SK-N-SH (cell line): ENCODE measurements around the gene FBXL15. TPM values are rescaled to one million over a fixed set of nuclear protein-coding genes. Genes with fewer than 3 reads are reported as not detected.

ENCODE experiments used
- CTCF ChIA-PET: fragments of 300-600, 350-600 bp; formaldehyde crosslinking; extraction: SDS; loops from one replicate; lab custom pipeline; 2021; lab: Yijun Ruan, JAX
- POLR2A ChIA-PET: fragments of 350-600 bp; sonication (Branson Sonifier 250); formaldehyde crosslinking; extraction: SDS; loops from one replicate; lab custom pipeline; 2020; ENCODE audit warnings: antibody characterized with exemption, inconsistent platforms; lab: Yijun Ruan, JAX
- DNase-seq: peaks from one replicate; pipeline ENCODE4 v3.0.0; 2012
- H2AFZ ChIP-seq: fragments of 200-600 bp; sonication (generic); 2 replicates; pipeline ENCODE4 v1.8.1; 2016; ENCODE audit warnings: antibody characterized with exemption, mild to moderate bottlenecking, low read depth
- H3F3A ChIP-seq: fragments of 200-600 bp; sonication (generic); replicated peaks from 2 replicates; pipeline ENCODE3; 2016; ENCODE audit warnings: antibody characterized with exemption, mild to moderate bottlenecking; ENCODE audit not compliant: insufficient read depth
- H3K27ac ChIP-seq, 2 experiments: fragments of 200-500 bp in 1 of 2; fragments of 200-600 bp in 1 of 2; sonication (Bioruptor generic) in 1 of 2; sonication (generic), shearing (Covaris generic) in 1 of 2; 2 replicates each; pipeline versions ENCODE4 v1.5.1 to v1.6.1; 2014 to 2016; ENCODE audit warnings: low read depth in 2 of 2, inconsistent platforms in 1 of 2, low read length in 1 of 2, mild to moderate bottlenecking in 1 of 2, mixed read lengths in 1 of 2
- H3K27me3 ChIP-seq: fragments of 200-600 bp; sonication (generic), shearing (Covaris generic); 2 replicates; pipeline ENCODE4 v1.6.1; 2016; ENCODE audit warnings: mixed run types; ENCODE audit not compliant: insufficient read depth
- H3K36me3 ChIP-seq, 2 experiments: fragments of 200-500 bp in 1 of 2; fragments of 200-600 bp in 1 of 2; sonication (Bioruptor generic) in 1 of 2; sonication (generic) in 1 of 2; replicated peaks in 1 of 2; 2 replicates each; pipeline versions ENCODE3 to v1.5.1; 2014 to 2016; ENCODE audit warnings: low read length in 1 of 2, mild to moderate bottlenecking in 1 of 2; ENCODE audit not compliant: insufficient read depth in 2 of 2, control insufficient read depth in 1 of 2
- H3K4me1 ChIP-seq, 2 experiments: fragments of 200-500 bp in 1 of 2; fragments of 200-600 bp in 1 of 2; sonication (Bioruptor generic) in 1 of 2; sonication (generic), shearing (Covaris generic) in 1 of 2; 2 replicates each; pipeline versions ENCODE4 v1.5.1 to v1.6.1; 2014 to 2016; ENCODE audit warnings: low read depth in 1 of 2, low read length in 1 of 2, mixed run types in 1 of 2; ENCODE audit not compliant: insufficient read depth in 2 of 2, control insufficient read depth in 1 of 2
- H3K4me2 ChIP-seq: fragments of 200-600 bp; sonication (generic), shearing (Covaris generic); 2 replicates; pipeline ENCODE4 v1.6.1; 2017; ENCODE audit warnings: mixed run types
- H3K4me3 ChIP-seq, 2 experiments: fragments of 200-500 bp in 1 of 2; fragments of 200-600 bp in 1 of 2; sonication (Bioruptor generic) in 1 of 2; sonication (generic), shearing (Covaris generic) in 1 of 2; 2 replicates each; pipeline versions ENCODE4 v1.5.1 to v1.8.1; 2014 to 2016; ENCODE audit warnings: low read depth in 2 of 2, inconsistent platforms in 1 of 2, low read length in 1 of 2, mild to moderate bottlenecking in 1 of 2, mixed read lengths in 1 of 2, moderate library complexity in 1 of 2
- H3K79me2 ChIP-seq: fragments of 200-600 bp; sonication (generic); 2 replicates; pipeline ENCODE4 v1.8.1; 2017; ENCODE audit warnings: mild to moderate bottlenecking; ENCODE audit not compliant: insufficient read depth
- H3K9ac ChIP-seq: fragments of 200-600 bp; sonication (generic); 2 replicates; pipeline ENCODE4 v1.6.1; 2017; ENCODE audit warnings: mixed run types
- H3K9me2 ChIP-seq: fragments of 200-600 bp; sonication (generic); 2 replicates; pipeline ENCODE4 v1.6.1; 2017; ENCODE audit warnings: mixed run types
- H3K9me3 ChIP-seq: fragments of 200-600 bp; sonication (generic); 2 replicates; pipeline ENCODE4 v1.6.1; 2017; ENCODE audit warnings: mixed run types, mild to moderate bottlenecking, moderate library complexity
- H4K20me1 ChIP-seq: fragments of 200-600 bp; sonication (generic); 2 replicates; pipeline ENCODE4 v1.6.1; 2017; ENCODE audit warnings: mild to moderate bottlenecking, mixed run types; ENCODE audit not compliant: insufficient read depth
- ELF1 ChIP-seq: IDR thresholded peaks from 2 replicates; pipeline ENCODE4 v1.4.0; 2012
- GATA2 ChIP-seq: sonication (generic); formaldehyde crosslinking; IDR thresholded peaks from 2 replicates; pipeline ENCODE4 v1.5.0; 2020; ENCODE audit warnings: mild to moderate bottlenecking, missing genetic modification reagents
- MXI1 ChIP-seq: IDR thresholded peaks from 2 replicates; pipeline ENCODE4 v1.6.1; 2012; ENCODE audit warnings: mild to moderate bottlenecking, low read depth, low read length, improper control_type of control experiment
- NRF1 ChIP-seq: IDR thresholded peaks from 2 replicates; pipeline ENCODE4 v1.6.1; 2012; ENCODE audit warnings: low read depth, mild to moderate bottlenecking, low read length
- SIN3A ChIP-seq: IDR thresholded peaks from 2 replicates; pipeline ENCODE4 v1.6.1; 2012; ENCODE audit warnings: low read depth, mild to moderate bottlenecking, low read length, moderate library complexity, borderline replicate concordance
- WGBS: methylation state at CpG from one replicate; pipeline ENCODE4 v1.1.6; 2017; ENCODE audit warnings: low lambda C conversion rate; 5-methylcytosine and 5-hydroxymethylcytosine counted together
- polyA plus RNA-seq, 3 experiments: library from polyadenylated mRNA; depleted of rRNA; stranded (reverse); fragments of >200 nt; gene quantifications; 2 replicates each; pipeline ENCODE4 v1.2.3, GENCODE V29; 2012
- TF ChIP-seq, protein P1 (sequence below): IDR thresholded peaks from 2 replicates; pipeline ENCODE4 v1.6.1; 2012; ENCODE audit warnings: mild to moderate bottlenecking, low read depth, low read length, moderate library complexity

FBXL15 gene
- polyA plus RNA-seq, 1 of the 3 experiments (the other 2 are of a cell fraction), result 17.2 TPM

DNA sequence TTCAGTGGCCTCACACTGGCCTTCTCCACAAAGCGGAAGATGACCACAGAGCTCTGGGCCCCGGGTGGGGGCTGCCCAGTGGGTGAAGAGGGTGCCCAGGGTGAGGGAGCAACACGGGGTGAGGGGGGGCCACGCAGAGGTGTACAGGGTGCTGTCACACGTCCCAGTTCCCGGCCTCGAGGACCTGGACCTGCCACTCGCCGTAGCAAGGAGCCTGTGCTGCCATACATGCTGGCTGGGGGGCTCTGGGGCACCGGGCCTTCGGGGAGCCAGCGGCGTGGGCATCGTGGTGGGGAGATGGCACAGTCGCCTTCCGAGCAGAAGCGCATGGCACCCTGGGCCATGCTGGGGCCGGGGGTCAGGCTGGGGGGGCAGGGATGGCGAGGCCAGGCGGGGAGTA, 3.9 kb upstream of the FBXL15 start (continued):
- TF ChIP-seq ELF1, result no peak

DNA sequence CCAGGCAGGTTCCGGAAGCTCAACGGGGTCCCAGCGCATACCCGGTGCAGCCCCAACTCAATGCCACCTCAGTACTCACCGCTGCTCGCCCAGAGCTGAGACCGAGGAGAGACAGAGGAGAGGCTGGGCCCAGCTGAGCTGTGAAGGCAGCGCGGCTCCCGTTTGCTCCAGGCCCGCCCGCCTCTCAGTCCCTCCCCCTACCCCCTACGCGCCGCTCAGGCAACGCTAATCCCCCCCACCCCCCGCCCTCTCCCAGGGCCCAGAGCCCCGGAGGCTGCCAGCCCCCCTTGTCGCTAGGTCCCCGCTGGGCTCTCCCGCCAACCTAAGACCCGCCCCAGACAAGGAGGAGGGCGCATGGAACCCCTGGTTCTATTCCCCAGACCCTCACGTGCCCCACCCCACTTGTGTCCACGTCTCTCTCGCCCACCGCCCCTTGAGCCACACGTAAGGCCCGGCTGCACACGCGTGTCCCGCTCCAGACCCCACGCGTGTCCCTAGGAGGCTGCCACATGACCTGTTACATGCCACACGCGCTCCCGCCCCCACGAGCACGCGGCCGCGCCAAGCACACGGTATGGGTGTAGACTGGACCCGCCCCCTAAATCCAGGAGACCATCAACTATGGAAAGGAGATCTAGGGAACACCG, 1.9 kb upstream of the FBXL15 start, which contains the start of gene PSD:
TSS of gene PSD (minus strand) at position 164 of the 647 bp plus-strand sequence. CDS start 1,747 bp downstream, outside the sequence.
- Histone ChIP-seq H3K4me1 (peaks cover 0 to 29% of the 10 kb centered on the region in 2 experiments; a peak in 2 of 4 replicates), H3K9me2 (no peaks in the 10 kb centered on the region), H3K4me3 (peak within 1 kb of the TSS; percentile 77 to 90), H3K9me3 (no peaks in the 10 kb centered on the region), H3K4me2 (peak within 1 kb of the TSS; percentile 84), H3K79me2 (no peaks in the 10 kb centered on the region), H3K36me3 (peaks cover 0 to 9% of the 10 kb centered on the region in 2 experiments), H3K27me3 (no peaks in the 10 kb centered on the region), H3K27ac (peak within 1 kb of the TSS in 1 of 2 experiments; percentile 99; a peak in 2 of 4 replicates), H4K20me1 (no peaks in the 10 kb centered on the region), H3F3A (peaks cover 15% of the 10 kb centered on the region), H2AFZ (peak within 1 kb of the TSS; percentile 85; the same call in 1 of the 2 replicates), H3K9ac (no peak within 1 kb of the TSS)
- peak; percentile 94 for DNase-seq
- CTCF ChIA-PET, result interaction anchor here (1.8 to 18.3 kb wide), 3 partner anchors 9 to 188 kb away, joined by 4 to 359 read pairs (median 8); partner anchors contain the start of gene NFKB2
- POLR2A ChIA-PET, result interaction anchor here (4.2 kb wide), 1 partner anchor 13 kb away, joined by 41 read pairs; the partner anchor contains the start of gene CUEDC2
- WGBS, result 5% methylated on average over 27 of the region's 45 CpGs
- TF ChIP-seq SIN3A (no peak), MXI1 (peak; percentile 77)

DNA sequence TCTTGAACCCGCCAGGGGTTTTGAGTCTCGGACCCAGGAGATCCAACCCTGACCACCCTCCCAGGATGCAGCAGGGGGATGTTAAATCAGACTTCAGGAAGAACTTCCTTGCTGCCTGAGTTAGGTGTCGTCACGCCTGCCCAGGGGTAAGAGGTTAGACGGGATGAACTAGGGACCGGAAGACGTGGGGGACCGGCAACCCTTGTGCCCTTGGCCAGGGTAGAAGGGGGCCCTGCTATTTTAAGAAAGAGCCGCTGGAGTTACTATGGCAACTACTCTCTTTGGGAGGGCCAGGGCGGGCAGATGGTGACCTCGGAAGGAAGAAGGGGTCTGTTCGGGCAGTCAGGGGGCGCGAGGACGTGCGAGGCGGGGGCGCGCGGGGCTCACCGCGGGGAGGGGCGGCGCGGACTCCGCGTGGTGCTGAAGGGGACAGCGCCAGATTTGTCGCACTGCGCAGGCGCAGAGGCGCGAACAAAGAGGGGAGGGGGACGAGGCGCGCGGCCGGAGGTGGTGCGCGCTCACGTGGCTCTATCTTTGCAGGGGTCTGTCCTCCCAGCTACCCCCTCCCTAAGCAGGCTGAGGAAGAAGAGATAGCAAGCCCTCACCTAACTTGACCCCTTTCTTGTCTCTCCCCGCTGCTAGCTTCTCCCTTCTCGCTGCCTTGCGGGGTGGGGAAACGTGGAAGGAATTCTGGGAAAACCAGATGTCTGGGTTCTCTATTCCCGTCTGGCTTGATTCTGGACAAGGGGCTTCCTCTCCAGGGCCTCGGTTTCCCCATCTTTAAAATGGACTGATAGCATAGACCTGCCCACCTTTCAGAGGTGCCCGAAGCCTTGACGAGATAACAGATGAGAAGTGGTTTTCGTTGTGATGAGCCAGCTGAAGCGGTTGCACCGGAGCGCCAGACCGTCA, 1.1 kb upstream of the FBXL15 start:
- Histone ChIP-seq H4K20me1 (no peaks in the 10 kb centered on the region), H3K4me1 (peaks cover 0 to 29% of the 10 kb centered on the region in 2 experiments; a peak in 2 of 4 replicates), H3K9ac (no peak overlapping the region), H3K9me2 (no peaks in the 10 kb centered on the region), H3F3A (peaks cover 15% of the 10 kb centered on the region), H3K4me3 (peak overlapping the region; percentile 77 to 90), H3K27ac (peak overlapping the region in 1 of 2 experiments; percentile 99; a peak in 3 of 4 replicates), H3K36me3 (peaks cover 0 to 17% of the 10 kb centered on the region in 2 experiments), H3K9me3 (no peaks in the 10 kb centered on the region), H2AFZ (peak overlapping the region; percentile 85), H3K4me2 (peak overlapping the region; percentile 84), H3K27me3 (no peaks in the 10 kb centered on the region), H3K79me2 (no peaks in the 10 kb centered on the region)
- under 1% methylated on average over 23 of the region's 54 CpGs for WGBS
- TF ChIP-seq NRF1 (peak; percentile 83), GATA2 (CRISPR knock-in tag) (no peak), MXI1 (peak; percentile 96; the same call in 1 of the 2 replicates)
- TF ChIP-seq, protein P1, sequence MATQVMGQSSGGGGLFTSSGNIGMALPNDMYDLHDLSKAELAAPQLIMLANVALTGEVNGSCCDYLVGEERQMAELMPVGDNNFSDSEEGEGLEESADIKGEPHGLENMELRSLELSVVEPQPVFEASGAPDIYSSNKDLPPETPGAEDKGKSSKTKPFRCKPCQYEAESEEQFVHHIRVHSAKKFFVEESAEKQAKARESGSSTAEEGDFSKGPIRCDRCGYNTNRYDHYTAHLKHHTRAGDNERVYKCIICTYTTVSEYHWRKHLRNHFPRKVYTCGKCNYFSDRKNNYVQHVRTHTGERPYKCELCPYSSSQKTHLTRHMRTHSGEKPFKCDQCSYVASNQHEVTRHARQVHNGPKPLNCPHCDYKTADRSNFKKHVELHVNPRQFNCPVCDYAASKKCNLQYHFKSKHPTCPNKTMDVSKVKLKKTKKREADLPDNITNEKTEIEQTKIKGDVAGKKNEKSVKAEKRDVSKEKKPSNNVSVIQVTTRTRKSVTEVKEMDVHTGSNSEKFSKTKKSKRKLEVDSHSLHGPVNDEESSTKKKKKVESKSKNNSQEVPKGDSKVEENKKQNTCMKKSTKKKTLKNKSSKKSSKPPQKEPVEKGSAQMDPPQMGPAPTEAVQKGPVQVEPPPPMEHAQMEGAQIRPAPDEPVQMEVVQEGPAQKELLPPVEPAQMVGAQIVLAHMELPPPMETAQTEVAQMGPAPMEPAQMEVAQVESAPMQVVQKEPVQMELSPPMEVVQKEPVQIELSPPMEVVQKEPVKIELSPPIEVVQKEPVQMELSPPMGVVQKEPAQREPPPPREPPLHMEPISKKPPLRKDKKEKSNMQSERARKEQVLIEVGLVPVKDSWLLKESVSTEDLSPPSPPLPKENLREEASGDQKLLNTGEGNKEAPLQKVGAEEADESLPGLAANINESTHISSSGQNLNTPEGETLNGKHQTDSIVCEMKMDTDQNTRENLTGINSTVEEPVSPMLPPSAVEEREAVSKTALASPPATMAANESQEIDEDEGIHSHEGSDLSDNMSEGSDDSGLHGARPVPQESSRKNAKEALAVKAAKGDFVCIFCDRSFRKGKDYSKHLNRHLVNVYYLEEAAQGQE, result peak; percentile 95
- DNase-seq, result peak; percentile 92
- CTCF ChIA-PET, result interaction anchor here (1.1 to 18.3 kb wide), 7 partner anchors 8 to 250 kb away, joined by 3 to 359 read pairs (median 26); partner anchors contain the start of genes CUEDC2, NFKB2 and SUFU
- POLR2A ChIA-PET, result interaction anchor here (0.6 to 4.2 kb wide), 7 partner anchors 13 to 42 kb away, joined by 3 to 41 read pairs (median 5); partner anchors contain the start of genes C10orf95 and CUEDC2
